ELF-1 (cell line): ENCODE results near the gene ARMC7.
A peak's percentile ranks its signal among the peaks of the same experiment; 100 is the strongest.

Experiments
- DNase-seq: peaks from one replicate; pipeline ENCODE4 v3.0.0-alpha.2; 2016; ENCODE audit warnings: low read depth, low spot score

ARMC7 gene

GRCh38 chr17:75078284-75079022, 31.3 kb upstream of the ARMC7 start:
- peak; percentile 69 for DNase-seq

- DNase-seq = no peak
Observed at GRCh38 chr17:75079023-75079373, 30.8 kb upstream of the ARMC7 start.

GRCh38 chr17:75081611-75082540, 27.9 kb upstream of the ARMC7 start:
- DNase-seq = no peak

- no peak for DNase-seq
Observed at GRCh38 chr17:75082683-75083082, 27.1 kb upstream of the ARMC7 start.

GRCh38 chr17:75084039-75084660, 25.6 kb upstream of the ARMC7 start:
- DNase-seq = no peak

- no peak for DNase-seq
Observed at GRCh38 chr17:75086496-75087181, 23.1 kb upstream of the ARMC7 start.

GRCh38 chr17:75087182-75087557, 22.6 kb upstream of the ARMC7 start:
- DNase-seq = no peak

DNA sequence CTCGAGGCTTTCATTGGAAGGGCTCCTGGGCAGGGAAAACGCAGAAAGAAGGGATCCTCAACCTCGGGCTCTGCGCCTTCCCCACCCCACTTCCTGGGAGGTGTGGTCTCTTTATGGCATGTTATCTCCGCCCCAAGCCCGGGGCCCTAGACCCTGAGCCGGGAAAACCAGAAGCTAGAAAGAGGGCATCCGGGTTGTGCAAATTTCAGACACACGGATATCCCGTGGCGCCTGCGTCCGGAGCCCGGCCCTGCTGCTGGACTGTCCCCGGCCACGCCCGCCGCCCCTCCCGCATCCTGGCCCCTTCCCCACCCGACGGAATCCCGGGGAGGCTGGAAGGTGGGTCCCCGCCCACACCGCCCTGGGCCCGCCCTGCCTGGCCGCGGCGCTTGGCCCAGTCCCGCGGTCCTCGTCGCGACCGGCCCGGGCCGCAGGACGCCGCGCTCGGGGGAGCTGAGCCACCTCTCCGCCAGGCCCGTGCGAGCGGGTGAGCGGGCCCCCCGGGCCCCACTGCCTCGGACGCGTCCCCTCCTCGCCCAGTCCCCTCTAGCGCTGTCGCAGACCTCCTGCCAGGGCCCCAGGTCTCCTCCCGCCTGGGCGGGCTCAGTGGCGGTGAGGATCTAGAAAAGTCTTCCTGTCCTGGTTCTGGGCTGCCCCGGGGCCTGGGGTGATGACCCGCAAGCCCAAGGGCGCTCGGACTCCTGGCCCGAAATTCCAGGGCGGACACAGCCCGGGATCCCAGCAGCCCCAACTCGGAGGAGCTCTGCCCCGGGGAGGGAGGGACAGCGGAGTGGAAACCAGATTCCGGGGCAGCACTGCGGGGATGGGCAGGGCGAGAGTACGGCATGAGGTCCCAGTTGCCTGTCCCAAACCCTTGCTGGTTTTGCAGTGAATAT, 22.0 kb upstream of the ARMC7 start, which contains the start of gene SLC16A5:
Gene SLC16A5, plus strand, starts transcription at position 397 of the 896 bp plus-strand sequence. CDS start 5,683 bp downstream, outside the sequence.
- peak; percentile 95 for DNase-seq

GRCh38 chr17:75088465-75089417, 21.0 kb upstream of the ARMC7 start:
- no peak for DNase-seq

DNA sequence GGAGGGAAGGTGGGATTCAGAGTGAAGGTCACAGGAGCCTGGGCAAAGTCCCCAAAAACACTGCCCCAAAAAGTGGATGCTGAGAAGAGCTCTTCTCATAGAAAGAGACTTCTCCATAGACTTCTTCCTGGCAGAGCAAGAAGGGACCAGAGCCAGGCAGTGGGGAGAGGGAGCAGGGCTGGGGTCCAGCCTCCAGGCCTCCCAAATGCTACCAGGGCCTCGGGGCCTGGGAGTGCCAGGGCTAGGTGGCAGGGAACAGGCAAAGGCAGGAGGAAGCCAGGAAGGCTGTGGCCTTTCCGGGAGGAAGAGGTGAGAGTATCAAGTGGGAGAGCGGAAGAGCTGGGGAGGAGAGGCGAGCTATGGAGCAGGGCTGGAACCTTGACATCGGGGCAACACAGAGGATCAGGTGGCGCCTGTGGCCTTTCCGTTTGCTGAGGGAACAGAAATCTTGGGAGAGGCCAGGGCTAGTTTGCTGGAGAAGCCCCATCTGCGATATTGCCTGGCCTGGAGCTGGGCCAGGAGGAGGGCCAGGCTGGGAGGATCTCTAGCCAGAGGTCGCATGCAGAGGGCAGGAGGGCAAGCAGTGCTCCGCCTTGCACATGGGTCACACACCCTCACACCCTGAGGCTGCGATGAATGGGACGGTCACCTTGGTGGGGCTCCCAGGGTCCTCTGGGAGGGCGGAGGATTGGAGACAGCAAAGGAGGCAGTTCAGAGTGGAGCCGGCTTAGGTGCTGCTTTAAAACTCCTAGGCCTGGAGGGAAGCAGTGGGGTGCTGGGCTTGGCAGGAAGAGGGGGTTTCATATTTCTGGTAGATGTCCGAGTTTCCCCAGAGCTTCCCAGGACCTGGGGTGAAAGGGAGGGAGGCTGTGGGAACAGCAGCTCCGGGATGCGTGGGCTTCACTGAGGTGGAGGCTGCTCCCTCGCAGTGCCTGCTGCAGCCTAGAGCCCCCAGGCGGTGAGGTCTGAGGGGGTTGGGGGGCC, 18.6 kb upstream of the ARMC7 start:
- no peak for DNase-seq

DNA sequence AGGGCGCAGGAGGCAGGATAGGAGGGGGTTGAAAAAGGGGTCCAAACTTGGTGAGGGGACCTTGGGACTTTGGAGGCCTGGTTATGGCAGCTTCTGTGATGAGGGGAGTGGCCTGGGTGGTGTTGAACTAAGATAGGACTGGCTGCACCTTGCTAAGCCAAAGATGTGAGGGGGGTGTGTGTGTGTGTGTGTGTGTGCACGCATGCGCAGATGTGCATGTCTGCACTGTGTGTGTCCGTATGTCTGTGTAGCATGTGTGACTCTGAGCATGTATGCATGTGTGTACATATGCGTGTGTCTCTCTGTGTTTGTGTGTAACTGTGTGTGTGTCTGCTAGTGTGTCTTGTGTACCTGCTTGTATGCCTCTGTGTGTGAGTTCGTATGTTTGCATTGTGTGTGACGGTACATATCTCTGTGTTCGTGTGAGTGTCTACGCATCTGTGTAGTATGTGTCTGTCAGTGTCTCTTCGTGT, 17.9 kb upstream of the ARMC7 start:
- no peak for DNase-seq

DNA sequence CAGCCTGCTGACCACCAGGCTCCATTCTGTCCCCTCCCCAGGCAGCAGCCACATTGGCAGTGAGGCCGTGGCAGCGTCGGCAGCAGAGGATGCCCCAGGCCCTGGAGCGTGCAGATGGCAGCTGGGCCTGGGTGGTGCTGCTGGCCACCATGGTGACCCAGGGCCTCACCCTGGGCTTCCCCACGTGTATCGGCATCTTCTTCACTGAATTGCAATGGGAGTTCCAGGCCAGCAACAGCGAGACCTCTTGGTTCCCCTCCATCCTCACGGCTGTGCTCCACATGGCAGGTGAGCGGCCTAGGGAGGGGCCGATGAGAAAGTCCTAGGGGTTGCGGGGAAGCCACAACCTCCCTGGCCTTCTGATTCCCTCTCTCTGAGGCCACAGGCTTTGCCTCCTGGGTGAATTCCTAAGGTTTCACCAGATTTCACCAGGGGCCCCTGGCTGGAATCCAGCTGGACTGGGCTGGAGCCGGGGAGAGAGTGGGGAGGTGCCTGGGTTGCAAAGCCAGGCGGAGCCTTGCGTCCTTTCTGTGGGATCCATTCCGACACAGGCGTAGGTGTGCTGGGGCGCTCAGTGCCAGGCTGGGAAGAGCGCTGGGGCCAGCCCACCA, 16.1 kb upstream of the ARMC7 start:
- peak; percentile 71 for DNase-seq

DNA sequence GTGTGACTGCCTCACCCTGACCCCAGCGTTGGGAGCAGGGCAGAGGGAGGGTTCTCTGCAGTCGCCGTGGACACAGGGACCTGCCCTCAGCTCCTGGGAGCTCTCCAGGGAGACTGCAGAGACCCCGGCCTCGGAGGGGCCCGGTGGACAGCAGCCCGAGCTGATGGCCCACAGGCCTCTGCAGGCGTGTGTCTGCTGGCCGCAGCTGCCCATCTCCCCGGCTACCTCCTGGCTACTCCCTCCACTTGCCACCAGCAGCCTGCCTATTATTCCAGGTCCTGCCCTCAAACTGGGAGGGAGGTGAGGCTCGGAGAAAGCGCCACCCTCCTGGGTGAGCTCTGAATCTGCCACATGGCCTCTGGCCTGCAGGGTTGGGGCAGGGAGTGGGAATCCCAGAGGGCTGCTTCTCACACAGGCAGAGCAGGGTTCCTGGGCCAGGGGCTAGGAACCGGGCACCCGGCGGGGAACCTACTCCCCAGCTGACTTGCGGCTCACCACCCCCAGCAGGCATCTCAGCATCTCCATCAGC, 14.8 kb upstream of the ARMC7 start:
- DNase-seq = no peak

DNA sequence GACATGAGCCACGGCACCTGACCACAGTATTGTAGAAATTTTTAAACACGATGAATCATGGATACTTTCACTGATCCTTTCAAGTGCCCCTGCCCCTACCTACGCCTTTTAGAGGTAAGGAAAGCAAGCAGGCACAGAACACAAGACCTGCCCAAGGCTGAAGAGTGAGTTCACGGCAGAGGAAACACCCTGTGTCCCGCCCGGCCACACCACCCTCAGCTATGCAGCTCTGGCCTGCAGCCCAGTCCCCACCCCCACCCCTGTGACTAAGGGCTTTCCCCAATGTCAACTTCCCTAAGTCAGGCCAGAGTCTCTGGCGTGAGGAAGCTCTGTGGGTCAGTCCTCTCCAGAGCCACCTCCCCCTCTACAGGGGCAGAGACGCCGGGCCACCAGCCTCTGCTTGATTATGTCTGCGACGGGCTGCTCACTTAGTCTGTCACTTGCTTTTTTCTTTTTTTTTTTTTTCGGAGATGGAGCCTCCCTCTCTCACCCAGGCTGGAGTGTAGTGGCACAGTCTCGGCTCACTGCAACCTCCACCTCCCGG, 13.6 kb upstream of the ARMC7 start:
- peak; percentile 87 for DNase-seq

- DNase-seq = no peak
Observed at GRCh38 chr17:75097865-75098264, 11.9 kb upstream of the ARMC7 start.

GRCh38 chr17:75098861-75099260, 10.9 kb upstream of the ARMC7 start:
- no peak for DNase-seq
